Neural cell (in vitro differentiated cells): ENCODE measurements around the gene HS1BP3. TPM values are rescaled to one million over a fixed set of nuclear protein-coding genes. Genes with fewer than 3 reads are reported as not detected.

Source experiments
- polyA plus RNA-seq: library from polyadenylated mRNA; depleted of rRNA; stranded (reverse); fragments of >200 nt; gene quantifications from 2 replicates; pipeline ENCODE4 v1.2.3, GENCODE V29; 2014

Gene HS1BP3
- polyA plus RNA-seq, 1 donor from 2014 or later = 8.9 TPM

Other genes with a start within 250 kb of the HS1BP3 start
- 205 and 214 TPM in 2 replicates for gene RHOB, start 204.0 kb downstream of the HS1BP3 start, polyA plus RNA-seq
- 0.38 and 0.62 TPM in 2 replicates for gene GDF7, start 16.0 kb upstream of the HS1BP3 start, polyA plus RNA-seq
- 38.2 and 44.1 TPM in 2 replicates for gene LDAH, start 172.0 kb upstream of the HS1BP3 start, polyA plus RNA-seq